Colonic mucosa (tissue), 4 donors: Measurements from ENCODE around the gene RYR3. TPM values are rescaled to one million over a fixed set of nuclear protein-coding genes. Genes with fewer than 3 reads are reported as not detected.

Experiments
- DNase-seq: peaks from one replicate; pipeline ENCODE4 v3.0.0-alpha.2; 2020
- H3K27ac ChIP-seq: fragments of 200-600 bp; one replicate; pipeline ENCODE4 v1.8.0; 2021
- H3K27me3 ChIP-seq: fragments of 200-600 bp; one replicate; pipeline ENCODE4 v1.8.0; 2021
- H3K36me3 ChIP-seq: fragments of 200-600 bp; one replicate; pipeline ENCODE4 v1.8.0; 2021
- H3K4me1 ChIP-seq: fragments of 200-600 bp; one replicate; pipeline ENCODE4 v1.8.0; 2021; ENCODE audit warnings: mild to moderate bottlenecking
- H3K4me3 ChIP-seq: fragments of 200-600 bp; one replicate; pipeline ENCODE4 v1.8.0; 2021
- H3K9ac ChIP-seq, 2 donors: one replicate each; pipeline ENCODE4 v1.7.0; 2013; ENCODE audit warnings: control low read depth in 2 of 2, low read depth in 2 of 2, low read length in 2 of 2
- H3K9me3 ChIP-seq: fragments of 200-600 bp; one replicate; pipeline ENCODE4 v1.8.0; 2021
- CTCF ChIP-seq: fragments of 200-600 bp; IDR thresholded peaks from one replicate; pipeline ENCODE4 v1.8.0; 2022; ENCODE audit warnings: antibody characterized with exemption, mild to moderate bottlenecking
- intact Hi-C: fragments of 100-400 bp; cut with DNase I; formaldehyde crosslinking; loops from one replicate; pipeline ENCODE4 v1.14.1; 2022
- total RNA-seq, 2 donors: library from RNA; stranded (reverse); fragmentation: NEBNext Ultra II Directional in 1 of 2; extraction: Animal tissue kit (Norgen Biotek cat#: 25700) in 1 of 2; gene quantifications; one replicate each; pipeline ENCODE4 v1.2.1, GENCODE V29; 2021
- donor health status: healthy.
- donor health status: DM: no; HTN: no; CAD: no.
- donor health status: DM: no; HTN: no; CAD: no.

RYR3 gene
- total RNA-seq, 2 donors from 2014 or later: 0.17 to 1.1 TPM

DNA sequence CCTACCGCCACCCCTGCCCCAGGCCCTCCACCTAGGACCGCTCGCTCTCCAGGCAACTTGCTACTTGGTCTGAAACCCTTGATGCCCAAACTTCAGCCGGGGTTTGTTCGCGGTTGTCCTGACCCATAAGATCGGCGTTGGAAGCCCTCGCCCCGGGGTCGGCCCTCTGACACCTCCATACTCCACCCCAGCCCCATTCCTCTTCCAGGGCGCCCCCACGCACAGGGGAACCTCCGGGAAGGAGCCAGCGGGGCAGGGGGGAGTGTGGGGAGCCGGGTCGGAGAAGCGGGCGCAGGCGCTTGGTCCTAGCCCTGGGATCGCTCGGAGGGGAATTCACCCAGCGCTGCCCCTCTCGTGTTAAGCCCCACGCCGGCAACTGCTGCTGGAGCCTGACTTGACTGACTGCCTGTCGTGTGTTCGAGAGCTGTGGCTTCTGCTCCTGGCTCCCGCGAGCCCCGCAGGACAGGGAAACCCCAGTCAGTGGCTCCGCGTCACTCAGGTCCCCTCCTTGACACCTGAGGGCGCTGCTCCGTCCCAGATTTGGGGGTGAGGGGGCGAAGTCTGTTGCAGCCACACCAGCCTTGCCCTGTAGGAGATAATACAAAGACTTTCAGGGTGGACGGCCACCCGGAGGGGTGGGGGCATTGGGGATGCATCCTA, 675 bp downstream of the RYR3 start:
- DNase-seq: no peak
- no peak overlapping the region for H3K9ac ChIP-seq
- H3K9me3 ChIP-seq: no peaks in the 10 kb centered on the region
- no peaks in the 10 kb centered on the region for H3K4me1 ChIP-seq
- H3K27ac ChIP-seq: no peak overlapping the region
- H3K4me3 ChIP-seq: peak overlapping the region; percentile 9
- intact Hi-C loops: no loop called here
- no peaks in the 10 kb centered on the region for H3K36me3 ChIP-seq
- peaks cover 11% of the 10 kb centered on the region for H3K27me3 ChIP-seq
- no peak for TF ChIP-seq CTCF

DNA sequence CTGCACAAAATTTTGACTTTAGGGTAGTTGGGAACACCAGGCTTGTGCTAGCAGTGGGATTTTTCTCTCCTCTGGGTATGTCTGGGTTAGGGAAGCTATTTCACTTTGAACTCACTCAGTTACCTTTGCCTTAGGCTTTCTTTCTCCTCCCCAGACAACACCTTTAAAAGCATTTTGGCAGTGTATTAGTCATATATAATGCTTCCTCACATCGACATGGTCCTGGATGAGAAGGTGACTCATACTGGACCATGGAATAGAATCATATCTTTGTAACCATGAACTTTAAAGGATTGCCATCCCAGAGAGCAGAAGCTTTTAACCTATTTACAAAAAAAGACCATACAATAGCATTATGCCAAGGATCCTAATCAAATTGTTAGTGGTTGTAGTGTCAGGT, 2.7 kb downstream of the RYR3 start:
- Histone ChIP-seq H3K4me1 (no peaks in the 10 kb centered on the region), H3K9ac (no peak overlapping the region), H3K27me3 (peaks cover 11% of the 10 kb centered on the region), H3K9me3 (no peaks in the 10 kb centered on the region), H3K4me3 (no peak overlapping the region), H3K36me3 (no peaks in the 10 kb centered on the region), H3K27ac (no peak overlapping the region)
- no peak for DNase-seq
- intact Hi-C loops: no loop called here
- no peak for TF ChIP-seq CTCF

GRCh38 chr15:33314069-33314468, 3.3 kb downstream of the RYR3 start:
- Histone ChIP-seq H3K9ac (no peak overlapping the region), H3K27ac (no peak overlapping the region), H3K4me1 (no peaks in the 10 kb centered on the region), H3K4me3 (no peak overlapping the region), H3K9me3 (no peaks in the 10 kb centered on the region), H3K36me3 (no peaks in the 10 kb centered on the region), H3K27me3 (peaks cover 11% of the 10 kb centered on the region)
- no peak for DNase-seq
- intact Hi-C loops: no loop called here
- no peak for TF ChIP-seq CTCF

DNA sequence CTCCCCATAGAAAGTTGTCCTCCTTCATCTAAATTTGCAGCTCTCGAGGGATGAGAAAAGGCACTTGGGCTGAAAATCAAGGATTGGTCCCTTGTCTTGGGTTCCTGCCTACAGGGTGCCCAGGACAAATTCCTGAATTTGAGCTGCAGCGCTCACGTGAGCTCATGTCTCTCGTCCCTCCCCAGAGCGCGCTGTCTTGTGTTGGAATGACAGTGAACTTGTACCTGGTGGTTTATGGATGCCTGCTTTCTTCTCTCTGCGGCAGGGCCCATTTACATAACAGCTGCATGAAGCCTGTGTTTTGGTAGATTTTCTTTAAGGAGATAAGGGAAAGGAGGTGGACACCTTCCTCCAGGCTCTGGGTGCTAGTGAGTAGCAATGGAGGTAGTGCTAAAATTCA, 4.3 kb downstream of the RYR3 start:
- no peak for DNase-seq
- no peak for TF ChIP-seq CTCF
- Histone ChIP-seq H3K27ac (no peak overlapping the region), H3K4me3 (no peak overlapping the region), H3K9ac (no peak overlapping the region), H3K9me3 (no peaks in the 10 kb centered on the region), H3K4me1 (no peaks in the 10 kb centered on the region), H3K27me3 (peaks cover 11% of the 10 kb centered on the region), H3K36me3 (no peaks in the 10 kb centered on the region)
- intact Hi-C loops: no loop called here

DNA sequence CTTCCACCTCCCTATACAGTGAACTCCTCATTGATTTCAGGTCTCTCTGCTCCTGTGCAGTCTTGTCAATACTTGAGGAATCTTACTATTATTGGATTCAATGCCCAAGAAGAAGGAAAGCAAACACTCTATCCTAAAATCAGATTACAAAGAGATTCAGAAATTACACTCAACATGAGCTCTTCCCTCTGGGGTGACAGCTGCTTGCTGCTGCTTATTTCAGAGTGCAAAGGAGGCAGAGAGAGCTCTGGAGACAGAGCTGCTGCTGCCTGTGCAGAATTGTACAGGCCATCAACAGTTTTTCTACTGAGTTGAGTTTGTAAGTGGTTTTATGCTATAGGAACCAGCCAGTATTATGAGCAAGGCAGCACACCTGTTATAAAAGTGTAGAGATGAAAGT, 7.1 kb downstream of the RYR3 start:
- Histone ChIP-seq H3K9me3 (no peaks in the 10 kb centered on the region), H3K36me3 (no peaks in the 10 kb centered on the region), H3K4me3 (no peak overlapping the region), H3K27ac (no peak overlapping the region), H3K27me3 (no peaks in the 10 kb centered on the region), H3K9ac (no peak overlapping the region), H3K4me1 (no peaks in the 10 kb centered on the region)
- intact Hi-C loops: no loop called here
- DNase-seq: no peak
- TF ChIP-seq CTCF: no peak
